Calu3 (cell line): ENCODE data around the gene SPEM3. TPM values are rescaled to one million over a fixed set of nuclear protein-coding genes. Genes with fewer than 3 reads are reported as not detected.

Experiments
- BruUV-seq: library from RNA; stranded (reverse); fragments of 400-500 nt; replicated peaks from 2 replicates; lab custom pipeline; 2021; lab: Mats Ljungman, UMichigan
- CTCF ChIA-PET: fragments of 300-600 bp; sonication (Branson Sonifier 250); formaldehyde crosslinking; loops from one replicate; lab custom pipeline; 2022; ENCODE audit warnings: antibody characterized with exemption; lab: Charles Lee
- DNase-seq: peaks from one replicate; pipeline ENCODE4 v3.0.0; 2022
- H3K27ac Mint-ChIP-seq: one replicate; pipeline ENCODE4 v1.8.0; 2022; ENCODE audit warnings: mixed read lengths; ENCODE audit not compliant: unreplicated experiment
- H3K27me3 Mint-ChIP-seq: one replicate; pipeline ENCODE4 v1.8.0; 2022; ENCODE audit warnings: mixed read lengths; ENCODE audit not compliant: unreplicated experiment
- H3K36me3 Mint-ChIP-seq: one replicate; pipeline ENCODE4 v1.8.0; 2022; ENCODE audit warnings: mild to moderate bottlenecking, moderate library complexity, mixed read lengths; ENCODE audit not compliant: insufficient read depth, unreplicated experiment
- H3K4me1 Mint-ChIP-seq: one replicate; pipeline ENCODE4 v1.8.0; 2022; ENCODE audit warnings: mild to moderate bottlenecking, low read depth, mixed read lengths; ENCODE audit not compliant: unreplicated experiment
- H3K4me3 Mint-ChIP-seq: one replicate; pipeline ENCODE4 v1.8.0; 2022; ENCODE audit warnings: mild to moderate bottlenecking, low read depth, moderate library complexity, mixed read lengths; ENCODE audit not compliant: unreplicated experiment
- H3K9me3 Mint-ChIP-seq: one replicate; pipeline ENCODE4 v1.8.0; 2022; ENCODE audit warnings: low read depth, mixed read lengths; ENCODE audit not compliant: unreplicated experiment
- intact Hi-C: fragments of 100-400 bp; cut with micrococcal nuclease; formaldehyde crosslinking; loops from one replicate; pipeline ENCODE4 v1.10.0; 2022; ENCODE audit not compliant: unreplicated experiment
- total RNA-seq: library from RNA; stranded (reverse); gene quantifications from 2 replicates; pipeline ENCODE4 v1.2.3, GENCODE V29; 2022
- TF ChIP-seq, protein P1 (sequence below): fragments of 200-600 bp; IDR thresholded peaks from one replicate; pipeline ENCODE4 v1.8.0; 2022; ENCODE audit warnings: antibody characterized with exemption; ENCODE audit not compliant: unreplicated experiment

SPEM3 gene
- total RNA-seq, 1 experiment from 2014 or later: not detected

DNA sequence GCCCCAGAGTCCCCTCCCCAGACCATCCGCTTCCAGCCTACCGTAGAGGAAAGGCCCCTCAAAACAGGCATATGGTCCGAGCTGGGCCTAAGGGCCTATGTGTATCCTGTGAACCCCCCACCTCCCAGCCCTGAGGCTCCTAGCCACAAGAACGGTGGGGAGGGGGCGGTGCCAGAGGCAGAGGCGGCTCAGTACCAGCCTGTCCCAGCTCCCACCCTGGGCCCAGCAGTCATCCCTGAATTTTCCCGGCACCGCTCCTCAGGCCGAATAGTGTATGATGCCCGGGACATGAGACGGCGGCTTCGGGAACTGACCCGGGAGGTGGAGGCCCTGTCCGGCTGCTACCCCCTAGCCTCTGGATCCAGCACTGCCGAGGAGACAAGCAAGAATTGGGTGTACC lies 7.5 kb upstream of the SPEM3 start:
- intact Hi-C loops: no loop called here
- no peak overlapping the region for H3K27ac Mint-ChIP-seq
- TF ChIP-seq, protein P1, sequence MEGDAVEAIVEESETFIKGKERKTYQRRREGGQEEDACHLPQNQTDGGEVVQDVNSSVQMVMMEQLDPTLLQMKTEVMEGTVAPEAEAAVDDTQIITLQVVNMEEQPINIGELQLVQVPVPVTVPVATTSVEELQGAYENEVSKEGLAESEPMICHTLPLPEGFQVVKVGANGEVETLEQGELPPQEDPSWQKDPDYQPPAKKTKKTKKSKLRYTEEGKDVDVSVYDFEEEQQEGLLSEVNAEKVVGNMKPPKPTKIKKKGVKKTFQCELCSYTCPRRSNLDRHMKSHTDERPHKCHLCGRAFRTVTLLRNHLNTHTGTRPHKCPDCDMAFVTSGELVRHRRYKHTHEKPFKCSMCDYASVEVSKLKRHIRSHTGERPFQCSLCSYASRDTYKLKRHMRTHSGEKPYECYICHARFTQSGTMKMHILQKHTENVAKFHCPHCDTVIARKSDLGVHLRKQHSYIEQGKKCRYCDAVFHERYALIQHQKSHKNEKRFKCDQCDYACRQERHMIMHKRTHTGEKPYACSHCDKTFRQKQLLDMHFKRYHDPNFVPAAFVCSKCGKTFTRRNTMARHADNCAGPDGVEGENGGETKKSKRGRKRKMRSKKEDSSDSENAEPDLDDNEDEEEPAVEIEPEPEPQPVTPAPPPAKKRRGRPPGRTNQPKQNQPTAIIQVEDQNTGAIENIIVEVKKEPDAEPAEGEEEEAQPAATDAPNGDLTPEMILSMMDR: no peak
- no peak for DNase-seq
- H3K27me3 Mint-ChIP-seq: peaks cover 15% of the 10 kb centered on the region
- H3K9me3 Mint-ChIP-seq: no peaks in the 10 kb centered on the region
- no TSS peak for BruUV-seq
- no peaks in the 10 kb centered on the region for H3K4me1 Mint-ChIP-seq
- CTCF ChIA-PET: no interaction called here
- H3K4me3 Mint-ChIP-seq: no peak overlapping the region
- H3K36me3 Mint-ChIP-seq: peaks cover 2% of the 10 kb centered on the region

DNA sequence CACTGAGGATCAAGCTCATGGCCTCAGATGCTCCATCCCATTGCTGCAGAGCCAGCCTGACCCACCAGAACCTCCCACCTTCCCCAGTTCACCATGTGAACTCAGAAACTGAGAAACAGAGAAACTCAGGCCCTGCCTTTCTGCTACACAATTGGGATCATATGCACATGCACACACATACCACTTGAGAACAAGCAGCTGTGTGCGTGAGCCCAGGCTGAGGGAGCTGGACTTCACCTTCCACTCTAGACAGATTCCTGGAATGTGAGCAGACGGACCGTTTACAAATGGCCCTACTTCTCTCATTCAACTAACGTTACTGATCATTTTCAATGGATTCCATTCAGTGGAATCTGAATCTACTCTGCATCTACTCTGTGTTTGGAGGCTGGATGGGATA lies 5.0 kb upstream of the SPEM3 start:
- no peak overlapping the region for H3K27ac Mint-ChIP-seq
- CTCF ChIA-PET: no interaction called here

DNA sequence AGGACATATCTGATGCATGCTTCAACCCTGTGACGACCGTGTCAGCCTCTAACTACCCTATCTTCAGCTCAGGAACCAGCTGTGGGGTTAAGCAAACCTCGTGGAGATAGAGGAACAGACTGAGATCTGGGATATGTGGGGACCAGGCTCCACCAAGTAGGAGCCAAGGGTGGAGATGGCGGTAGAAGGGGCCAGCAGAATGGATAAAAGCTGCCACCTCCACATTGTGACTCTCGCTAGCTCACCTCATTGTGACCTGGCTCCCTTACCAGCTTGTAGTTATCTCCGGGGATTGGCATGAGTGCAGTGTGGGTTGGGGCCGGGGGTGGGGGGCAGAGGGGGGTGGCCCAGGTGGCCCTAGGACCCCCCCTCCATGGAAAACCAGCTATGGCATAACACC lies 3.3 kb upstream of the SPEM3 start, which contains the start of gene SPEM2:
Gene SPEM2, plus strand, starts transcription at position 301 of the 400 bp plus-strand sequence. Its CDS starts 73 bp downstream, at position 374.
- intact Hi-C loops: no loop called here
- Mint-ChIP-seq H3K4me1 (no peaks in the 10 kb centered on the region), H3K36me3 (peaks cover 4% of the 10 kb centered on the region), H3K9me3 (no peaks in the 10 kb centered on the region), H3K27ac (no peak within 1 kb of the TSS), H3K27me3 (no peaks in the 10 kb centered on the region), H3K4me3 (no peak within 1 kb of the TSS)
- CTCF ChIA-PET: no interaction called here
- DNase-seq: no peak
- TF ChIP-seq, protein P1: no peak
- BruUV-seq: no TSS peak

More for the DNA sequence above, 5.0 kb upstream of the SPEM3 start:
- intact Hi-C loops: no loop called here
- BruUV-seq: no TSS peak
- no peak for DNase-seq
- Mint-ChIP-seq H3K27me3 (peaks cover 12% of the 10 kb centered on the region), H3K9me3 (no peaks in the 10 kb centered on the region), H3K4me1 (no peaks in the 10 kb centered on the region), H3K4me3 (no peak overlapping the region), H3K36me3 (peaks cover 4% of the 10 kb centered on the region)
- TF ChIP-seq, protein P1: no peak

DNA sequence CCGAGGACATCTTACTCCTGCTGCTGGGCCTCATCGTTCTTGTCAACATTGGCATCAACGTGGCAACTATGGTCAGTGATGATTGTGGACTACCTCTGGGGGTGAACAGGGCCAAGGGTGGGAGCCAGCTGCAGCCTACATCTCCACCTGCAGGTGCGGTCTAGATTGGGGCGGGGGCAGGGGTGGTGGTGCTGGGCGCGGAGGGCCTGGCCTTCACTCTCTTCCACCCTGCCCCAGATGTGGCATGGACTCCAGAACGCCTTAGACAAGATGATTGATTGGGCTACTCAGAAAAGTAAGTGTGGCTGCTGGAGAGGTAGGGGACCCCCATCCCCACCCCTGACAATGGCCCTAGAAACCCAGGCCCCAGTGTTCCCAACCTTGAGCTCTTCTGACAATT lies 2.9 kb upstream of the SPEM3 start:
- no peak overlapping the region for H3K27ac Mint-ChIP-seq
- no peaks in the 10 kb centered on the region for H3K9me3 Mint-ChIP-seq
- intact Hi-C loops: no loop called here
- H3K36me3 Mint-ChIP-seq: peaks cover 4% of the 10 kb centered on the region
- CTCF ChIA-PET: no interaction called here
- no peak for DNase-seq
- H3K4me3 Mint-ChIP-seq: no peak overlapping the region
- TF ChIP-seq, protein P1: no peak
- no peaks in the 10 kb centered on the region for H3K4me1 Mint-ChIP-seq
- no peaks in the 10 kb centered on the region for H3K27me3 Mint-ChIP-seq
- no TSS peak for BruUV-seq
